Measurements from ENCODE around the gene MXD4.

MXD4 gene

DNA sequence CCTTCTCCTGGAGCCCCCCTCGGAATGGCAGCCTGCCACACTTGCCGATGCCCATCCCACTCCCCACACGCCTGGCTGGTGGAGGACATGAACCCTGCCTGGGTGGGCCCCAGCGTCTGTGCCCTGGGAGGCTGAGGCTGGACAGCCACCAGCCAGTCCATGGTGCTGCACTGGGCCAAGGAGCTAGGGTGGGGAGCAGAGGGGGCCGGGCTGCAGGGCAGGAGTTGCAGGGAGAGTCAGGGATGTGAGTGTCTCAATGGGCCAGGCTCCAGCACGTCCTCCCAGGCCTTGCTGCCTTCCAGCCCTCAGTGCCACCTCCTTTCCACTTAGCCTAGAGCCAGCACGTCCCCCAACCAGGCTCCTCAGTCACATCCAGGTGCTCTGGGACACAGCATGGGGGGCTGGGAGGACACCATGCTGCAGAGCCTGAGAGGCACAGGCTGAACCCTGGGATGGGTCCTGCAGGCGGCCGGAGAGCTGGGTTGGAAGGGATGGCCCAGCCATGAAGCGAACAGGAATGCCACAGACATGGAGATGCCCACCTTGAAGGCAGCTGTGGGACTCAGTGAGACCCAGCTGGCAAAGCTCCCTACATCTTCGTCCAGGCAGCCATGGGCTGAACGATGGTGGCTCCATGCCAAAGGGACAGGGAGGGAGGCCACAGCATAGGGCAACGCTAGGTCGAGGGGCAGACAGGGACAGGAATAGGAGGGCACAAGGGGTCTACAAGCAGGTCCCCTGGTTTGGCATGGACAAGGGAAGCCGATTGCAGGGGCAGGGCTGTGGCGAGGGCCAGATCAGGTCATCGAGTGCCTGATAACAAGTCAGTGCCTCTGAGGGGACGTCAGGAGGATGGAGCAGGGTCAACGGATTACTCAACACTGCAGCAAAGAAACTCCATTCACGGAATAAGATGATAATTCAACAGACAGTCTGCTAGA is 30.1 kb upstream of the MXD4 start:
- no peak for DNase-seq (ENCODE audit: low spot score)

DNA sequence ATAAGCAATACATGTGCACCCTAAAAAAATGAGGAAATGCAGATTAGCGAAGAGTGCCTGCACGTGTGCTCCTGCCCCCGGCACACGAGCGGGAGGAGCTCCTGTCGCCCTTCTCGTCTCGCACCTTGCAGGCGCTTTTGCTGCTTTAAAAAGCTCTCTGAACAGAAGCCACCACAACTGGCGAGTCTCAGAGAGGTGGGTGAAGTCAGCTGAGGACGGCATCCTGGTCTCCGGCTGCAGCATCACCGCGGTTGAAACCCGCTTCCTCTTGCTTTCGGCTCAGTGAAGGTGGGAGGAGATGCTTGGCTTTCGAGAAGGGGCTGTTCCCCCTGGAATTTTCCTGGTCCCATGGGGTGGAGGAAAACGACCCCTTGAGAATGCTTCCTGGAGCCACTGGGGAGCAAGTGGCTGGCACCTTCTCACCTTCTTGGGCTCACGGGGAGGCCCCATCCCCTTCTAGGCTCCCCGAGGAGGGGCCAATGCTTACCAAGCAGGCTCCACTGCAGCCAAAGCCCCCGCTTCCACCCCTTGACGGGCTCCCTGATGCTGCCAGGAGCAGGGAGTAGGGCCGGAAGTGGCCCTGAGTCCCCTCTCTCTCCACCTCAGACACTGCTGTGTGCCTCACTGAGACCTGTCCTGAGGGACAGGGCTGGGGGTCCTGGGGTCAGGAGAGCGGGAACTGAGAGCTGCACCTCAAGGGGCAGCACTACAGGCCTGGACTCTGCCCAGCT is 29.2 kb upstream of the MXD4 start:
- no peak for DNase-seq (ENCODE audit: low spot score)

DNA sequence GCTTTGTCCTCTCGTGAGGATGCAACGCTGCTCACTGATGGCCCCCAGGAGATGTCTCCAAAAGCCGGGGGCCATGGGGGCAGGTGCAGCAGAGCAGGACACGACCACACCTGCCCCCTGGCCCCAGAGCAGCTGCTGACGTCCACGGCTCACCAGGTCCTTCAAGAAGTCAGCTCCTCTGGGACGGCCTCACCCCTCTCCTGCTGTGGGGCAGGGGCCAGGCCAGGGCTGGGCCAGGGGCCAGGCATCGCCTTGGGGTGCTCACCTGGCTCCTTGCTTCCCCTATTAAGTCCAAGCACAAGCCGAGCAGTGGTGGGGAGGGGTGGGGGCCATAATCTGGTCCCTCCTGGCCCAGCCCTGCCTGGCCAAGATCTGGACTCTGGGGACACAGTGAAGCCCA is 28.6 kb upstream of the MXD4 start:
- no peak for DNase-seq (ENCODE audit: low spot score)

- no peak for DNase-seq (ENCODE audit: low spot score)
Observed at GRCh38 chr4:2289955-2290333, 28.0 kb upstream of the MXD4 start.

DNA sequence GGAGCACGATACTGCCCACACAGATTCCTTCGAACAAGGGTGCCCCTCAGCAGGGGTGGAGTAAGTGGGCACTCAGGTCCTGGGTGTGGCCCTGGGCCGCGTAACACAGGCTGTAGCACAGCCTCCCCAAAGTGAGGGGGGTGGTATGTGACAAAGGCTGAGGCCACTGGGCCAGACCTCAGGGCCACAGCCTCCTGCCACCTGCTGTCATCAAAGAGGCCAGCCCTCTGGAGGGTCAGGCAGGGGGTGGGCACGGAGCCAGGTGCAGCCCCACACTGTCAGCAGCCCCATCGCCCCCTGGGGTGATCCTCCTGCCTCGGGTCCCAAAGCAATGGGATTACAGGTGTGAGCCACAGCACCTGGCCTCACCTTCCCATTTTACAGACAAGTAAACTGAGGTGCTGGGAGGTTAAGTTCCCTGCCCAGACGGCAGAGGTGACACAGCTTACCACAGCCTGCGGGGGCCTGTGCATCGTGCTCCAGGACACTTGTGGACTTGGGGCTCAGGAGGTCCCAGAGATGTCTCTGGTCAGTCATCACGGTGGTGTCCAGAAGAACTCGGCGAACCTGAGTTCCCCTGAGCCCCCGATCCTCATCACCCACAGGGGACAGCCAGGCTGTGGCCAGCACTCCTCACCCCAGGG is 27.5 kb upstream of the MXD4 start:
- DNase-seq (ENCODE audit: low spot score) = no peak

GRCh38 chr4:2288051-2288541 is 26.2 kb upstream of the MXD4 start:
- DNase-seq (ENCODE audit: low spot score) = no peak

DNA sequence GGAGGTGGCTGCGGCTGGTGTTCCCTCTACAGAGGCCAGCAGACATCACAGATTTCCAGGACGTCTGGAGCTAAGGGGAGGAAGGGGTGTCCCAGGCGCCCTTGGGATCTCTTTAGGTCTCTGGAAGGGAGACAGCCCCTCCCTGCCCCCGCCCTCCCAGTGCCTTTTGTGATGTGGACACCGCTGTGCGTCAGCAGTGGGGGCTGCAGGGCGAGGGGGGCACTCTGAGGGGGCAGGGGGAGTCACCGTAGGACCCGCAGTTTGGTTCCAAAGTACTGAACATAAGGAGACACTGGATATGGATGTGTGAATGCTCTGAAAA is 25.6 kb upstream of the MXD4 start:
- DNase-seq (ENCODE audit: low spot score) = no peak

DNA sequence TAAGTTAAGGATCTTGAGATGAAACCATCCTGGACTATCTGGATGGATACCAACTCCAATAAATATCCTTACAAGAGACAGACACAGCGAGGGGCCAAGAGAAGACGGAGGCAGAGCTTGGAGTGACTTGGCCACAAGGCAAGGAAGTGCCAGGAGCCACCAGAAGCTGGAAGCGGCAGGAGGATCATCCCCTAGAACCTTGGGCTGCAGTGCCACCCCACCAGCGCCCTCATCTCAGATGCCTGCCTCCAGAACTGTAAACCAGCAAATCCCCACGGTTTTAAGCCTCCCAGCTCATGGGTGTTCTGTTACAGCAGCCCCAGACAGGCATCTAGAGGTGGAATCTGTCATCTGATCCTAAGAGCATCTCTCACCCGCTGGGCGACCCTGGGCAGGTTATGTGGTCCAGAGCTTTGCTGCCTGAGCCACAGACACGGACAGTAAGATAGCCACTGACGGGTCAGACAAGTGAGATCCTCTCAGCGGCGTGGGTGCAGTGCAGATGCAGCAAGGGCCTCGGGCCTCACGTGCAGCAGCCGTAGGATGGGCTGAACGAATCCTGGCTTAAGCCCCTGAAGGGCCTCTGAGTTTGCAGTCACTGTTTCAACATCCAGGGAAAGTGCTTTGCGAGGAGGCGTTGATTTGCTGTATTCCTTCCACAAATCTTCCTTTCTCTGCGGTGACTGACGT is 25.1 kb upstream of the MXD4 start:
- DNase-seq (ENCODE audit: low spot score) = no peak

DNA sequence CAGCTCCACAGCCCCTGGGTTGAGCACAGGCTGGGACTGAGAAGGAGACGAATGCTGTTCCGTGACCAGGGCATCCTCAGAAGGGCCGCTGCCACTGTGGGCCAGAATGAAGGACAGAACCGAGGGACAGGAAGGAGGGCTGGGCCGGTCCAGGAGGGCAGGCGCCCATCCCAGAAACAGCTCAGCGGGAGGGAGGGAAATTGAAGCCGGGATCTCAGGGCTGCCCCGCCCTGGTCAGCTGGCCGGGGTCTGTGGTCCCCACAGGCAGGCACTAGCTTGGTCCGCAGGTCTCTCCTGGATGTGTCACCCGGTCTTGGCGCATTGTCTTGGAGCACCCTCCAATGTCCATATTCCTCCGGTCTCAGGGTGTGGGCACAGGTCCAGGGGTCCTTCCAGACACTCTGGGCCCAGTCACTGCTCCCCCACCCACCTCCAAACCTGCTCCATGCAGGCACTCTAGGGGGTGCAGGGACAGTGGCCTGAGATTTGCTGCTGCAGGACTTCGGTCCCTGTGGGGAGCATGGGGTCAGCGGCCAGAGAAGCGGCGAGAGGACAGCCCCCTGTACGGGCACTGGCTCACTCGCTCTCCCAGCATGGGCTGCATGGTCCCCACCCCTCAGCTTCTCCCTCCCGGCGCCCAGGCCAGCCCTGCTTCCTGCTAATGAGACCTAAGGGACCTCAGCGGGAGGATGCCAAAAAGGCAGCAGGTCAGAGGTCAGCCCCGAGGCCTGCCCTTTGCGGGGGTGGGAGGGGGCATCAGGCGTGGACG is 23.9 kb upstream of the MXD4 start:
- DNase-seq (ENCODE audit: low spot score) = no peak

- no peak for DNase-seq (ENCODE audit: low spot score)
Observed at GRCh38 chr4:2284934-2285612, 23.2 kb upstream of the MXD4 start.

DNA sequence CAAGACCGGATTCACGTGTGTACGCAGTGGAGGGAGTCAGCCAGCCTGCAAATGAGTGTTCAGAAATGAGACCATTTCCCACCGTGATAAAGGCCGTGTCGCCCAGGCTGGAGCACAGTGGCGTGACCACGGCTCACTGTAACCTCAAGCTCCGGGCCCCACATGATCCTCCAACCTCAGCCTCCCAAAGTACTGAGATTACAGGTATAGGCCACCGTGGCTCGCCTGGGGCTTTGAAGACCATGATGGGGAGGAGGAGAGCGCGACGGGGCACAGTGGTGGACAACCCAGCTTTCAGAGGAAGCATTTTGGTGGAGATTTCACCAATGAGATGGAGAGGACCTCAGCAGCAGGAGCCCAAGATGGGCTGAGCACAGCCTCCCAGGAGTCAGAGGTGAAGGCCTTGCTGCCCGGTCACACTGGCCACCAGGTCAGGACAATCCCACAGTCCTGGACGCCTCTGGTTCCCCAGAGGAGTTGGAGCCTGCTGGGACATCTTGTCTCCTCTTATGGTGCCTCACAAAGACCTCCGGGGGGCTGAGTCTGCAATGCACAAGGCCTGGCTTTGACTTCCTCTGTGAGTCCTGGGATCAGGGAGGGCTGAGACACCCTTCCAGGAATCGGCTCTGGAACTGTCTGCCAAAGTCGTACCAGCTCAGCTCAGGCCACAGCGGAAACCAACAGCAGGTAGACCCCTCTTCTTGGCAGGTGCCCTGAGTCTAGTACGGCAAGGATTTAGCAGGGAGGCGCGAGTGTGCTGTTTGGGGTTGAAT is 22.4 kb upstream of the MXD4 start:
- no peak for DNase-seq (ENCODE audit: low spot score)

DNA sequence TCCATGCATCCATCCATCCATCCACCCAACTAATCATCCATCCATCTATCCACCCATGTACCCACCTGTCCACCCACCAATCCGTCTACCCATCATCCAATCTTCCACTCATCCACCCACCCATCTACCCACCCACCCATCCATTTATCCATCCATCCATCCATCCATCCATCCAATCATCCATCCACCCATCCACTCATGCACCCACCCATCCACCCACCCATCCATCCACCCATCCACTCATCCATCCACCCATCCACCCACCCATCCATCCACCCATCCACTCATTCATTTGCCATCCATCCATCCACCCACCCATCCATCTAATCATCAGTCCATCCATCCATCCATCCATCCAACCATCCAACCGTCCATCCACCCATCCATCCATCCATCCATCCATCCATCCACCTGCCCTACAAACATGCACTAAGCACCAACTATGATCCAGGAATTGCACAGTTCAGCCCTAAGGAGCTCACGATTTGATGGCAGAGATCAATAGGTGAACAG is 21.3 kb upstream of the MXD4 start:
- DNase-seq (ENCODE audit: low spot score) = no peak

GRCh38 chr4:2281575-2282343 is 19.9 kb upstream of the MXD4 start:
- no peak for DNase-seq (ENCODE audit: low spot score)

DNA sequence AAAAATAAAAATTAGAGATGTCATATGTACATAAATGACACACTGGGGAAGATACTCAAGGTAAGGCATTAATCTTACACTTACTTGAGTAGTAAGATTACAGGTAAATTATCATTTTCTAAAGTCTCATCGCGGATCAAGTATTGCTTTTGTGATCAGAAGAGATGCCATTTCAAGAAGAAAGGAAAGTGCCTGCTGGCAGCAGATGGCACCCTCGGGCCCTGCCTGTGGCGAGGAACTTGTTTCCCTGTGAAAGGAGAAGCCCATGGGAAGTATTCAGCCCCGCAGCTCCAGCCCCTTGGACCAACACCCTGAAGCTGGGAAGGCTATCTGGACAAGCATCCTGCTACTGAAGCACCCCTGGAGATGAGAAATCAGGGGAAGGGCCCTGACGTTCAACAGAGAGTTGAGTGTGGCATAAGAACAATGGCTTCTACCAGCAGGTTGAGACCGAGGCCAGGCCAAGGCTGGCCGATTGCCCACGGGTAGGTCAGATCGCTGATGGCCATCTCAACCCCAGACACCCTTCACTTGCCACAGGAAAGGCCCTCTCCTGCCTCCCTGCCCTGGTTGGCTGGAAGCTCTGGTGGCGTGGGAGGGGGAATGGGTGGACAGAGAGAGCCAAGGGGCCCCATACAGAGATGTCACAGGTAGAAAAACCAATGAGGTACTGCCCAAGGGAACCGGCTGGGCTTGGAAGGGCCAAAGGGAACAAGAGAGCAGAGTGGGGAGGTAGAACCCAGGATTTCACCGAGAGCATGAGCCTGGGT is 18.8 kb upstream of the MXD4 start:
- DNase-seq (ENCODE audit: low spot score) = no peak

- DNase-seq (ENCODE audit: low spot score) = no peak
Observed at GRCh38 chr4:2277956-2278355, 16.0 kb upstream of the MXD4 start.

DNA sequence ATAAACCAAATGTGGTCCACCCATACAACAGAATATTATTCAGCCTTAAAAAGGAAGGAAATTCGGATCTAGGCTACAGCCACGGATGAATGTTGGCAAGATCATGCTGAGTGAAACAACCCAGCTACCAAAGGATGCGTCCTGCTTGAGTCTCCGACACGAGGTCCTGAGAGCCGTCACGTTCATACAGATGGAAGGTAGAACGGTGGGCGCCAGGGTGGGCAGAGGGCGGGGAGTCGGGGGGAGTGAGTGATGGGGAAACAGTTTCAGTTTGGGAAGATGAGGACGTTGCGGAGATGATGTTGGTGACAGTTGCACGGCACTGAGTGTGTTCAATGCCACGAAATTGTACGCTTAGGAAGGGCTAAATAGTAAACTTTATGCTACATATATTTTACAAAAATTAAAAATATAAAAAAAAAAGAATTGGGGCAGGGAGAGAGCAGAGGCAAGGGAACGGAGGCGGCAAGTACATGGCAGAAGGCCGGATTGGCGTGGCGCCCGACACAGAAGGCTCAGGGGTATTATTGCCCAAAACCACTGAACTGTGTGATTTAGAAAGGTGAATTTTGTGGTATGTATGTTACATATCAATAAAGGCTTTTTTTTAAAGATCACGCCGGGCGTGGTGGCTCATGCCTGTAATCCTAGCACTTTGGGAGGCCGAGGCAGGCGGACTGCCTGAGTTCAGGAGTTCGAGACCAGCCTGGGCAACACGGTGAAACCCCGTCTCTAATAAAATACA is 14.8 kb upstream of the MXD4 start:
- DNase-seq (ENCODE audit: low spot score) = no peak

- no peak for DNase-seq (ENCODE audit: low spot score)
Observed at GRCh38 chr4:2275546-2276251, 13.8 kb upstream of the MXD4 start.

All from LoVo (cell line).